Neural cell (in vitro differentiated cells): ENCODE results near the gene KIF16B. TPM values are rescaled to one million over a fixed set of nuclear protein-coding genes. Genes with fewer than 3 reads are reported as not detected.

ENCODE experiments used
- H2AFZ ChIP-seq: fragments of 200-600, 300-800 bp; sonication (generic), shearing (Covaris generic); 2 replicates; pipeline ENCODE4 v1.6.0; 2014; ENCODE audit warnings: low read depth, mild to moderate bottlenecking, antibody characterized with exemption, low read length, moderate library complexity
- H3F3A ChIP-seq: fragments of 200-600 bp; shearing (Covaris generic); 2 replicates; pipeline ENCODE4 v1.6.1; 2016; ENCODE audit warnings: mild to moderate bottlenecking, moderate library complexity, mixed read lengths, antibody characterized with exemption, low read length; ENCODE audit not compliant: insufficient read depth, poor library complexity, severe bottlenecking
- H3K27ac ChIP-seq: fragments of 200-600, 300-800 bp; sonication (generic), shearing (Covaris generic); 2 replicates; pipeline ENCODE4 v1.5.1; 2014; ENCODE audit warnings: mild to moderate bottlenecking, low read length, moderate library complexity
- H3K27me3 ChIP-seq: fragments of 300-800, 200-600 bp; sonication (generic), shearing (Covaris generic); 2 replicates; pipeline ENCODE4 v1.6.0; 2014; ENCODE audit warnings: mild to moderate bottlenecking, low read depth, low read length, moderate library complexity; ENCODE audit not compliant: insufficient read depth
- H3K36me3 ChIP-seq: fragments of 300-800, 200-600 bp; sonication (generic), shearing (Covaris generic); 2 replicates; pipeline ENCODE4 v1.5.1; 2014; ENCODE audit warnings: mild to moderate bottlenecking, antibody characterized with exemption, low read length, moderate library complexity; ENCODE audit not compliant: insufficient read depth
- H3K4me2 ChIP-seq: fragments of 300-800, 200-600 bp; sonication (generic), shearing (Covaris generic); 2 replicates; pipeline ENCODE4 v1.6.0; 2014; ENCODE audit warnings: mild to moderate bottlenecking, low read length
- H3K4me3 ChIP-seq: fragments of 300-800, 200-600 bp; sonication (generic), shearing (Covaris generic); 2 replicates; pipeline ENCODE4 v1.5.1; 2014; ENCODE audit warnings: mild to moderate bottlenecking, low read length, moderate library complexity
- H3K79me2 ChIP-seq: fragments of 200-600 bp; shearing (Covaris generic); replicated peaks from 2 replicates; pipeline ENCODE4 v1.6.0; 2014; ENCODE audit warnings: mild to moderate bottlenecking, low read length, moderate library complexity; ENCODE audit not compliant: insufficient read depth
- H3K9ac ChIP-seq: fragments of 300-800, 200-600 bp; sonication (generic), shearing (Covaris generic); 2 replicates; pipeline ENCODE4 v1.6.1; 2016; ENCODE audit warnings: mild to moderate bottlenecking, low read length, mixed read lengths
- H3K9me2 ChIP-seq: fragments of 200-600 bp; shearing (Covaris generic); 2 replicates; pipeline ENCODE4 v1.6.1; 2016; ENCODE audit warnings: mild to moderate bottlenecking, low read length, mixed read lengths; ENCODE audit not compliant: insufficient read depth
- H3K9me3 ChIP-seq: fragments of 200-600, 300-800 bp; sonication (generic), shearing (Covaris generic); 2 replicates; pipeline ENCODE4 v1.6.1; 2016; ENCODE audit warnings: mild to moderate bottlenecking, mixed run types, low read length, moderate library complexity, mixed read lengths
- H4K20me1 ChIP-seq: fragments of 200-600 bp; shearing (Covaris generic); 2 replicates; pipeline ENCODE4 v1.6.1; 2016; ENCODE audit warnings: mild to moderate bottlenecking, mixed run types; ENCODE audit not compliant: insufficient read depth
- CTCF ChIP-seq: fragments of 450-650 bp; IDR thresholded peaks from 2 replicates; pipeline ENCODE4 v1.5.1; 2014; ENCODE audit warnings: antibody characterized with exemption, mild to moderate bottlenecking, moderate library complexity; ENCODE audit not compliant: poor library complexity, severe bottlenecking
- EP300 ChIP-seq: fragments of 450-650 bp; conservative IDR thresholded peaks from 2 replicates; pipeline ENCODE4 v1.6.1; 2014; ENCODE audit warnings: antibody characterized with exemption, mild to moderate bottlenecking, moderate library complexity; ENCODE audit not compliant: poor library complexity, severe bottlenecking
- EZH2 ChIP-seq: fragments of 200-600, 300-800 bp; shearing (Covaris generic), sonication (generic); IDR thresholded peaks from 2 replicates; pipeline ENCODE4 v1.6.1; 2014; ENCODE audit warnings: antibody characterized with exemption, low read length, borderline replicate concordance, mild to moderate bottlenecking; ENCODE audit not compliant: insufficient read depth, poor library complexity, severe bottlenecking
- MXI1 ChIP-seq: fragments of 450-650 bp; conservative IDR thresholded peaks from 2 replicates; pipeline ENCODE4 v1.6.1; 2014; ENCODE audit warnings: antibody characterized with exemption, mild to moderate bottlenecking; ENCODE audit not compliant: poor library complexity, severe bottlenecking
- POLR2AphosphoS5 ChIP-seq: IDR thresholded peaks from 2 replicates; pipeline ENCODE4 v1.6.1; 2012
- RAD21 ChIP-seq: fragments of 450-650 bp; conservative IDR thresholded peaks from 2 replicates; pipeline ENCODE4 v1.6.1; 2014; ENCODE audit warnings: antibody characterized with exemption, mild to moderate bottlenecking, moderate library complexity
- REST ChIP-seq: IDR thresholded peaks from 2 replicates; pipeline ENCODE4 v1.6.1; 2012; ENCODE audit warnings: borderline replicate concordance
- SMC3 ChIP-seq: fragments of 450-650 bp; conservative IDR thresholded peaks from 2 replicates; pipeline ENCODE4 v1.6.1; 2014; ENCODE audit warnings: antibody characterized with exemption, mild to moderate bottlenecking, moderate library complexity; ENCODE audit not compliant: poor library complexity
- TAF1 ChIP-seq: IDR thresholded peaks from 2 replicates; pipeline ENCODE4 v1.6.1; 2012; ENCODE audit warnings: low read depth
- polyA plus RNA-seq: library from polyadenylated mRNA; depleted of rRNA; stranded (reverse); fragments of >200 nt; gene quantifications from 2 replicates; pipeline ENCODE4 v1.2.3, GENCODE V29; 2014

The KIF16B gene
- polyA plus RNA-seq, 1 donor from 2014 or later = 3.8 TPM

- Histone ChIP-seq H3K9me3 (no peaks in the 10 kb centered on the region), H3K27me3 (no peaks in the 10 kb centered on the region), H3K9me2 (no peaks in the 10 kb centered on the region), H3K79me2 (no peaks in the 10 kb centered on the region), H3K27ac (no peak overlapping the region), H3K4me2 (no peak overlapping the region), H3K9ac (no peak overlapping the region), H3K36me3 (no peaks in the 10 kb centered on the region), H2AFZ (no peak overlapping the region), H3K4me3 (no peak overlapping the region), H4K20me1 (no peaks in the 10 kb centered on the region), H3F3A (no peaks in the 10 kb centered on the region)
- TF ChIP-seq POLR2AphosphoS5 (no peak), EZH2 (no peak), CTCF (no peak), RAD21 (no peak), EP300 (no peak)
These were observed 15.0 kb upstream of the KIF16B start for GRCh38 chr20:16588241-16588640.

GRCh38 chr20:16587066-16587465, 13.8 kb upstream of the KIF16B start:
- Histone ChIP-seq H3K4me2 (no peak overlapping the region), H3K9me2 (no peaks in the 10 kb centered on the region), H3K9ac (no peak overlapping the region), H3K27me3 (no peaks in the 10 kb centered on the region), H4K20me1 (no peaks in the 10 kb centered on the region), H3K36me3 (no peaks in the 10 kb centered on the region), H2AFZ (no peak overlapping the region), H3K79me2 (no peaks in the 10 kb centered on the region), H3F3A (no peaks in the 10 kb centered on the region), H3K9me3 (no peaks in the 10 kb centered on the region), H3K27ac (no peak overlapping the region), H3K4me3 (no peak overlapping the region)
- TF ChIP-seq EP300 (no peak), REST (no peak), CTCF (no peak), EZH2 (no peak), POLR2AphosphoS5 (no peak), MXI1 (no peak), TAF1 (no peak), RAD21 (no peak), SMC3 (no peak)
